ENCODE measurements around the gene ROBO2. TPM values are rescaled to one million over a fixed set of nuclear protein-coding genes. Genes with fewer than 3 reads are reported as not detected.

ROBO2 gene
- total and polyA plus RNA-seq, 10 of the 15 experiments (the other 5 are each of a cell fraction or from before 2014, with no cell fraction given) = 0.22 to 2.5 (median 0.81) TPM

DNA sequence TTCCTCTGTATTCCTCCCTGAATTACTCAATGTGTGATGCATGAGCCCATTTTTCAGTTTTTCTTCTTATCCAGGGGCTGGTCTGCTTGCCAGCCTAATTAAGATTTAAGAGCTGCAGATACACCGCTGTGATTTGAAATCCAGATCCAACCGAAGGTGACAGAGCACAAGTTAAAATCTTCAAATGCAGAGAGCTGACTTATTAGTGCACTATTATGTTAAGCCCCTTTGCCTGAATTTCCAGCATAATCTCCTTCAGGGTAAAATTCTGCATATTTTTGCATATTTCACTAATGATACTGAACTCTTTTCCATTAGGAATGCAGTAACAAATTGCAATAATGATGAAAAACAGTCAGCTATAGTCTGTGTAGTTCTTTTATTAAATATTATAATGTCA lies 583.6 kb downstream of the ROBO2 start:
- Histone ChIP-seq H3K9me3 (replicated peaks; ENCODE audit: control insufficient read depth, insufficient read depth, low read length) (no peaks in the 10 kb centered on the region), H3K79me2 (ENCODE audit: control insufficient read depth, insufficient read depth, low read length) (no peaks in the 10 kb centered on the region), H3K27me3 (replicated peaks in 1 of 2; ENCODE audit: control insufficient read depth in 2 of 2, insufficient read depth in 2 of 2, low read length in 1 of 2) (no peaks in the 10 kb centered on the region), H3K4me1 (ENCODE audit: control insufficient read depth, insufficient read depth, low read length) (no peaks in the 10 kb centered on the region), H4K20me1 (ENCODE audit: control insufficient read depth, insufficient read depth) (no peaks in the 10 kb centered on the region), H2AFZ (ENCODE audit: control insufficient read depth, low read depth, low read length) (no peak overlapping the region), H3K4me3 (no peak overlapping the region), H3K36me3 (ENCODE audit: control insufficient read depth in 2 of 2, insufficient read depth in 2 of 2, low read length in 1 of 2) (no peaks in the 10 kb centered on the region), H3K9ac (ENCODE audit: control insufficient read depth, insufficient read depth, low read length) (no peak overlapping the region), H3K4me2 (ENCODE audit: control insufficient read depth, insufficient read depth) (no peak overlapping the region), H3K27ac (ENCODE audit: control insufficient read depth, insufficient read depth) (no peak overlapping the region)
- in situ Hi-C loops (cut with MboI) = no loop called here
- FAIRE-seq = no peak
- CTCF ChIA-PET = no interaction called here
- intact Hi-C loops (cut with micrococcal nuclease; ENCODE audit: unreplicated experiment) = no loop called here
- RAD21 ChIA-PET (ENCODE audit: unreplicated experiment) = no interaction called here
- BruUV-seq (replicated peaks) = no TSS peak
- SMC1A ChIA-PET (ENCODE audit: uncharacterized antibody, unreplicated experiment) = no interaction called here
- POLR2A ChIA-PET = no interaction called here
- ATAC-seq = no peak
- 21% methylated on average over 2 of the region's 2 CpGs for WGBS (ENCODE audit: insufficient coverage, insufficient replicate concordance, low lambda C conversion rate, missing lambda C conversion rate)
- DNase-seq (ENCODE audit: low read depth, low spot score) = no peak
- TF ChIP-seq IRF4 (IDR thresholded peaks at IDR 0.05; ENCODE audit: low read depth, low read length) (no peak), HDGF (IDR thresholded peaks at IDR 0.05) (no peak), NFYB (IDR thresholded peaks at IDR 0.05; ENCODE audit: insufficient read depth, low read depth, low read length) (no peak), MYC (IDR thresholded peaks at IDR 0.05; ENCODE audit: insufficient read depth, insufficient read length, insufficient replicate concordance, low read length, severe bottlenecking) (no peak), SP1 (IDR thresholded peaks at IDR 0.05; ENCODE audit: low read depth, low read length) (no peak), ZSCAN29 (IDR thresholded peaks at IDR 0.05) (no peak), BACH1 (IDR thresholded peaks at IDR 0.05; ENCODE audit: borderline replicate concordance) (no peak)
- TF ChIP-seq, protein P1, sequence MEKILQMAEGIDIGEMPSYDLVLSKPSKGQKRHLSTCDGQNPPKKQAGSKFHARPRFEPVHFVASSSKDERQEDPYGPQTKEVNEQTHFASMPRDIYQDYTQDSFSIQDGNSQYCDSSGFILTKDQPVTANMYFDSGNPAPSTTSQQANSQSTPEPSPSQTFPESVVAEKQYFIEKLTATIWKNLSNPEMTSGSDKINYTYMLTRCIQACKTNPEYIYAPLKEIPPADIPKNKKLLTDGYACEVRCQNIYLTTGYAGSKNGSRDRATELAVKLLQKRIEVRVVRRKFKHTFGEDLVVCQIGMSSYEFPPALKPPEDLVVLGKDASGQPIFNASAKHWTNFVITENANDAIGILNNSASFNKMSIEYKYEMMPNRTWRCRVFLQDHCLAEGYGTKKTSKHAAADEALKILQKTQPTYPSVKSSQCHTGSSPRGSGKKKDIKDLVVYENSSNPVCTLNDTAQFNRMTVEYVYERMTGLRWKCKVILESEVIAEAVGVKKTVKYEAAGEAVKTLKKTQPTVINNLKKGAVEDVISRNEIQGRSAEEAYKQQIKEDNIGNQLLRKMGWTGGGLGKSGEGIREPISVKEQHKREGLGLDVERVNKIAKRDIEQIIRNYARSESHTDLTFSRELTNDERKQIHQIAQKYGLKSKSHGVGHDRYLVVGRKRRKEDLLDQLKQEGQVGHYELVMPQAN (conservative IDR thresholded peaks at IDR 0.05) = no peak
- TF ChIP-seq, protein P2, sequence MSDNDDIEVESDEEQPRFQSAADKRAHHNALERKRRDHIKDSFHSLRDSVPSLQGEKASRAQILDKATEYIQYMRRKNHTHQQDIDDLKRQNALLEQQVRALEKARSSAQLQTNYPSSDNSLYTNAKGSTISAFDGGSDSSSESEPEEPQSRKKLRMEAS (IDR thresholded peaks at IDR 0.05; ENCODE audit: low read depth, low read length) = no peak
- TF ChIP-seq, protein P3, sequence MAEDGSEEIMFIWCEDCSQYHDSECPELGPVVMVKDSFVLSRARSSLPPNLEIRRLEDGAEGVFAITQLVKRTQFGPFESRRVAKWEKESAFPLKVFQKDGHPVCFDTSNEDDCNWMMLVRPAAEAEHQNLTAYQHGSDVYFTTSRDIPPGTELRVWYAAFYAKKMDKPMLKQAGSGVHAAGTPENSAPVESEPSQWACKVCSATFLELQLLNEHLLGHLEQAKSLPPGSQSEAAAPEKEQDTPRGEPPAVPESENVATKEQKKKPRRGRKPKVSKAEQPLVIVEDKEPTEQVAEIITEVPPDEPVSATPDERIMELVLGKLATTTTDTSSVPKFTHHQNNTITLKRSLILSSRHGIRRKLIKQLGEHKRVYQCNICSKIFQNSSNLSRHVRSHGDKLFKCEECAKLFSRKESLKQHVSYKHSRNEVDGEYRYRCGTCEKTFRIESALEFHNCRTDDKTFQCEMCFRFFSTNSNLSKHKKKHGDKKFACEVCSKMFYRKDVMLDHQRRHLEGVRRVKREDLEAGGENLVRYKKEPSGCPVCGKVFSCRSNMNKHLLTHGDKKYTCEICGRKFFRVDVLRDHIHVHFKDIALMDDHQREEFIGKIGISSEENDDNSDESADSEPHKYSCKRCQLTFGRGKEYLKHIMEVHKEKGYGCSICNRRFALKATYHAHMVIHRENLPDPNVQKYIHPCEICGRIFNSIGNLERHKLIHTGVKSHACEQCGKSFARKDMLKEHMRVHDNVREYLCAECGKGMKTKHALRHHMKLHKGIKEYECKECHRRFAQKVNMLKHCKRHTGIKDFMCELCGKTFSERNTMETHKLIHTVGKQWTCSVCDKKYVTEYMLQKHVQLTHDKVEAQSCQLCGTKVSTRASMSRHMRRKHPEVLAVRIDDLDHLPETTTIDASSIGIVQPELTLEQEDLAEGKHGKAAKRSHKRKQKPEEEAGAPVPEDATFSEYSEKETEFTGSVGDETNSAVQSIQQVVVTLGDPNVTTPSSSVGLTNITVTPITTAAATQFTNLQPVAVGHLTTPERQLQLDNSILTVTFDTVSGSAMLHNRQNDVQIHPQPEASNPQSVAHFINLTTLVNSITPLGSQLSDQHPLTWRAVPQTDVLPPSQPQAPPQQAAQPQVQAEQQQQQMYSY (CRISPR knock-in tag; IDR thresholded peaks at IDR 0.05) = no peak
- TF ChIP-seq, protein P4, sequence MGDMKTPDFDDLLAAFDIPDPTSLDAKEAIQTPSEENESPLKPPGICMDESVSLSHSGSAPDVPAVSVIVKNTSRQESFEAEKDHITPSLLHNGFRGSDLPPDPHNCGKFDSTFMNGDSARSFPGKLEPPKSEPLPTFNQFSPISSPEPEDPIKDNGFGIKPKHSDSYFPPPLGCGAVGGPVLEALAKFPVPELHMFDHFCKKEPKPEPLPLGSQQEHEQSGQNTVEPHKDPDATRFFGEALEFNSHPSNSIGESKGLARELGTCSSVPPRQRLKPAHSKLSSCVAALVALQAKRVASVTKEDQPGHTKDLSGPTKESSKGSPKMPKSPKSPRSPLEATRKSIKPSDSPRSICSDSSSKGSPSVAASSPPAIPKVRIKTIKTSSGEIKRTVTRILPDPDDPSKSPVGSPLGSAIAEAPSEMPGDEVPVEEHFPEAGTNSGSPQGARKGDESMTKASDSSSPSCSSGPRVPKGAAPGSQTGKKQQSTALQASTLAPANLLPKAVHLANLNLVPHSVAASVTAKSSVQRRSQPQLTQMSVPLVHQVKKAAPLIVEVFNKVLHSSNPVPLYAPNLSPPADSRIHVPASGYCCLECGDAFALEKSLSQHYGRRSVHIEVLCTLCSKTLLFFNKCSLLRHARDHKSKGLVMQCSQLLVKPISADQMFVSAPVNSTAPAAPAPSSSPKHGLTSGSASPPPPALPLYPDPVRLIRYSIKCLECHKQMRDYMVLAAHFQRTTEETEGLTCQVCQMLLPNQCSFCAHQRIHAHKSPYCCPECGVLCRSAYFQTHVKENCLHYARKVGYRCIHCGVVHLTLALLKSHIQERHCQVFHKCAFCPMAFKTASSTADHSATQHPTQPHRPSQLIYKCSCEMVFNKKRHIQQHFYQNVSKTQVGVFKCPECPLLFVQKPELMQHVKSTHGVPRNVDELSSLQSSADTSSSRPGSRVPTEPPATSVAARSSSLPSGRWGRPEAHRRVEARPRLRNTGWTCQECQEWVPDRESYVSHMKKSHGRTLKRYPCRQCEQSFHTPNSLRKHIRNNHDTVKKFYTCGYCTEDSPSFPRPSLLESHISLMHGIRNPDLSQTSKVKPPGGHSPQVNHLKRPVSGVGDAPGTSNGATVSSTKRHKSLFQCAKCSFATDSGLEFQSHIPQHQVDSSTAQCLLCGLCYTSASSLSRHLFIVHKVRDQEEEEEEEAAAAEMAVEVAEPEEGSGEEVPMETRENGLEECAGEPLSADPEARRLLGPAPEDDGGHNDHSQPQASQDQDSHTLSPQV (IDR thresholded peaks at IDR 0.05) = no peak
- TF ChIP-seq, protein P5, sequence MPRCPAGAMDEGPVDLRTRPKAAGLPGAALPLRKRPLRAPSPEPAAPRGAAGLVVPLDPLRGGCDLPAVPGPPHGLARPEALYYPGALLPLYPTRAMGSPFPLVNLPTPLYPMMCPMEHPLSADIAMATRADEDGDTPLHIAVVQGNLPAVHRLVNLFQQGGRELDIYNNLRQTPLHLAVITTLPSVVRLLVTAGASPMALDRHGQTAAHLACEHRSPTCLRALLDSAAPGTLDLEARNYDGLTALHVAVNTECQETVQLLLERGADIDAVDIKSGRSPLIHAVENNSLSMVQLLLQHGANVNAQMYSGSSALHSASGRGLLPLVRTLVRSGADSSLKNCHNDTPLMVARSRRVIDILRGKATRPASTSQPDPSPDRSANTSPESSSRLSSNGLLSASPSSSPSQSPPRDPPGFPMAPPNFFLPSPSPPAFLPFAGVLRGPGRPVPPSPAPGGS (IDR thresholded peaks at IDR 0.05; ENCODE audit: borderline replicate concordance, insufficient read depth, low read depth, low read length, poor library complexity, severe bottlenecking) = no peak

All from GM12878 (cell line).